Germinal center (tissue), 1 donor: ENCODE results near the gene TOR2A.
A peak's percentile ranks its signal among the peaks of the same experiment; 100 is the strongest.

Source experiments
- DNase-seq: peaks from one replicate; pipeline ENCODE4 v3.0.0; 2012; ENCODE audit warnings: mixed read lengths, low spot score

TOR2A gene

DNA sequence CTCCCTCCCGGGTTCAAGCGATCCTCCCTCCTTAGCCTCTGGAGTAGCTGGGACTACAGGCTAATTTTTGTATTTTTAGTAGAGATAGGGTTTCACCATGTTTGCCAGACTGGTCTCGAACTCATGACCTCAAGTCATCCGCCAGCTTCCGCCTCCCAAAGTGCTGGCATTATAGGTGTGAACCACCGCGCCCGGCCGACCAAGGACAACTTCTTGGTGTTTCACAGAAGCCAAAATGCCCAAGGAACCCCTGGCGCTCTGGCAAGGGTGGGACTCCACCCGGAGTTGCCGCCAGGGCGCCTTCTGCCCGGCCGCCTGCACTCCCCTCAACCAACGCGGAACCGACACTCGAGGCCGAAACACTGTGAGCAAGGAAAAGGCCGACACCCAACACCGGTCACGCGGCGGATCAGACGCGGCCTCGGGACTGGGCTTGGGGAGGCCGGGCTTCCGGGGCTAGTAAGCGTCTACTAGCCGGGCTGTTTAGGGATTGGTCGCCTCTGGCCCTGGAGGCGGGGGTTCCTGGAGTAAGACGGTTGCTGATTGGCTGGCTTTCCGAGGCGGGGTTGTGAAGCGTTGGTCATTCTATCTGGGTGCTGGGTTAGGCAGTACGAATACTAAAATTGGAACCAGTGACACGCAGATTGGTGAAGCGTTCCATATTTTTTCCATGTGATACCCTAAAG is 36.0 kb downstream of the TOR2A start:
- DNase-seq: peak; percentile 98

DNA sequence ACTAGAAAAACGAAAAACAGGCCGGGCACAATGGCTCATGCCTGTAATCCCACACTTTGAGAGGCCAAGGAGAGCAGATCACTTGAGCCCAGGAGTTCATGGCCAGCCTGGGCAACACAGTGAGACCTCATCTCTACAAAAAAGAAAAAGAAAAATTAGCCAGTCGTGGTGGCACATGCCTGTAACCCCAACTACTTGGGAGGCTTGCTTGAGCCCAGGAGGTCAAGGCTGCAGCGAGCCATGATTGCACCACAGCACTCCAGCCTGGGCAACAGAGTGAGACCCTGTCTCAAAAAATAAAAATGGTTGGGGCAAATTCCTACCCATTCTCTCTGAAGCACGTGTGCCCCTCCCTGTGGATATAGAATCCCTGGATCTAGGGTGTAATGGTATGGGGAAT is 36.7 kb downstream of the TOR2A start:
- DNase-seq: no peak

GRCh38 chr9:127697575-127697974 is 37.5 kb downstream of the TOR2A start:
- no peak for DNase-seq

DNA sequence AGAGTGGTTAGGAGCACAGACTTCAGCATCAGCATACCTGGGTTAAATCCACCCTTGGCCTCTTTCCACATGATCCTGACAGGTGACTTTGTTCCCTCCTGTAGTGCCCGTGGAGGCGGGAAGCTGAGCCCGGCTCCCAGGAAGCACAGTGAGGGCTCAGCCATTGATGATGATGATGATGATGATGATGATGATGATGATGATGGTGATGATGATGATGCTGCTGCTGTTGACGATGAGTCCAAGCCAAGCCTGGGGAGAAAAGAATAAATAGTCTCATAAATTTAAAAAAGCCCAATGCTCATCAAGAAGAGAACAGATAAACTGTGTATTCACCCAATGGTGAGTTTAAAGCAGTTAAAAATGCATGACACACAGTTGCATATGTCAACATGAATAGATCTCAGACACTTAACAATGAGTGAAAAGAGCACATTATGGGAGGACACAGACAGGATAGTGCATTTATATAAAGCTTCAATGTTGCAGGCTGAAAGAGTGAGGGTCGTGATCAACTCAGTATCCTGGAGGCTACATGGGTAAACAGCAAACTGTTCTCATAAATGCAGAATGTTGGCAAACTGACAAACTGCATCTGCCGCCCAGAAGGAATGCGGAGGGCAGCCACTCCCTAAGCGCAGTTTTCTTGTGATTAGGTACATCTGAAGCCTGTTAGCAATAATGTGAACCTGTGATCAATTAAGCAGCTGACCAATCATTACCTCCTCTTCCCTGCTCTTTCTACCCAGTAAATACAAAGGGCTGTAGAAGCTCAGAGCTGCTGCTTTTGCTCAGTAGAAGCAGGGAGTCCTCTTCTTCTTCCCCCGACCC is 40.0 kb downstream of the TOR2A start:
- no peak for DNase-seq

DNA sequence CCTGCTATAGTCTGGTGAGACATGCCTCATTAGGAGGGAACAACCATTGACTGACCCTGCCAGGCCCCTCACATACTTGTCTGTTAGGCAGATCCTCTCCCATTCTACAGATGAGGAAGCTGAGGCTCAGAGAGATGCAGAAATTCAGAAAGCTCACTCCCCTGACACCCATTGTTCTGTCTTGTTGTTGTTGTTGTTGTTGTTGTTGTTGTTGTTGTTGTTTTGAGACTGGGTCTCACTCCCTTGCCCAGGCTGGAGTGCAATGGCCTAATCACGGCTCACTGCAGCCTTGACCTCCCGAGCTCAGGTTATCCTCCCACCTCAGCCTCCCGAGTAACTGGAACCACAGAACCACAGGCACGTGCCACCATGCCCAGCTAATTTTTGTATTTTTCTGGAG is 41.4 kb downstream of the TOR2A start:
- no peak for DNase-seq

DNA sequence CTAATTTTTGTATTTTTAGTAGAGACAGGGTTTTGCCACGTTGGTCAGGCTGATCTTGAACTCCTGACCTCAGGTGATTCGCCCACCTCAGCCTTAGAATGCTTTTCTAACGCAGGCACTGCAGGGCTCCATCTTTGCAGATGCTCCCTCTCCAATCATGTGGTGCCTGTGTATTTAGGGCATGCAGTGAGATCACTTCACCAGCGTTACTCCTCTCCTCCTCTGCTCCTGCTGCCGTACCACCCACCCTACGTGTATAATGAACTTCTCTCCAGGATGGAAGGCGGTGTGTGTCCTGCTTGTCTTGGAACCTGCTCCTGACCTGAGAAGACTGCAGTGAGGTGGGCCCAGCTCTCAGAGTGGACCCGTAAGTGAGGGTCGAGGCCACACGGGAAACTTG is 42.0 kb downstream of the TOR2A start:
- DNase-seq: no peak

- DNase-seq: no peak
These were observed 43.0 kb downstream of the TOR2A start for GRCh38 chr9:127692071-127692470.

GRCh38 chr9:127690735-127691134 is 44.4 kb downstream of the TOR2A start:
- DNase-seq: no peak

- DNase-seq: no peak
These were observed 45.6 kb downstream of the TOR2A start for GRCh38 chr9:127689329-127690000.

DNA sequence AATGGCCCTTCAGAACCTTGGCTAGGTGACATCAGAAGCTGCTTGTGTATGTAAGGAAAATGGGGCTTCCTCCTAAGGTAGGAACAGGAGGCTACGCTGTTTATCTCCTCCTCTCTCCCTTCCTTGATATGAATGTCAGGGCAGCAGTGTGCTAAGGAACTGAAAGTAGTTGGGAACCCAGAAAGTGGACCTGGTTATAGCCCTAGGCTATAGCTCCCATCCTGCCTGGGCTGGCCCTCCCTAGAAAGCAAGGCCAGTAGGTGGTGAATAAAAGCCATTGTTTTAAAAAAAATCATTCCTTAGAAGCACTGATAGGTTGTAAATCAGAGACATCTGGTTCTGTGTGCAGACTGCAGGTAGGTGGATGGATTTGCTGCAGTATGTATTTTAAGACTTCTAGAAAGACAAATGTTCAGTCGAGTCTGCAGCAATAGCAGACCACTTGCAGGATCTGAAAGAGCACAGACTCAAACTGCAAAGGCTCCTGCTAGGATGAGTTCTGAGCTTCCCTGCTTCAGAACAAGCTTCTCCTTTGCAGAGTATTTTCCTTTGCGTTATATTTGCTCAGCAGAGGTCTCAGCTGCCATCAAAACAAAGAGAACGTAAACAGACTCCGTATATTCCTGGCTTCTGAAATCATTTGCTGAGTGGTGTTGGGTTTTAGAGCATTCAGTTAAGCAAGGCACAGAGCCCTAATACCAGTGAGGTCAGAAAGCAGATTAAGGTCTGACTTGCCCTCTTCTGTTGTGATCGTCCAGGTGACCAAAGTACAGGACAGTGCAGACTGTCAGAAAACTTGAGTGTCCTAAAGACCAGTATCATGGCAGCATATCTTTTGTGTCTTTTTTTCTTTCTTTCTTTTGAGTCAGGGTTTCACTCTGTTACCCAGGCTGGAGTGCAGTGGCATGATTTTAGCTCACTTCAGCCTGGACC is 48.4 kb downstream of the TOR2A start:
- no peak for DNase-seq

DNA sequence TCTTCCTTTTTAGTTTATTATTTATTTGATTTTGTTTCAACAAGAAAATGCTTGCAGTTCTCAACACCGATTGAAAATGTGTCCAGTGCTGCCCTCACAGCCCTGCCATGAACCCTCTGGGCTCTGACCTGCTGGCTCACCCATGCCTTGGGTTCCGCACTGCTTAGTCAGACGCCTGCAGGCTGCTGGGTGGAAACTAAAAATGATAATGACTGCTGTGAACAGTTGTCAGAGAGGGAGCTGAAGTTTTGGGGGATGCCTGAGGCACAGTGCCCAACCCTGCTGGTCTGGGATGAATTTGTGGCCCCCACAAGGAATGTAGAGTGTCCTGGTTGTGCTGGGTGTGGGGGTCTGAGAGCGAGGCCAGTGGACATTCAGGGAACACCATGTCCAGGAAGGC is 50.5 kb downstream of the TOR2A start:
- DNase-seq: no peak

- no peak for DNase-seq
These were observed 51.4 kb downstream of the TOR2A start for GRCh38 chr9:127683723-127684122.

GRCh38 chr9:127682351-127683136 is 52.5 kb downstream of the TOR2A start:
- no peak for DNase-seq
